ENCODE results near the gene WDR17.

GRCh38 chr4:176186067-176186466, 120.4 kb downstream of the WDR17 start:
- TF ChIP-seq POLR2A (IDR thresholded peaks at IDR 0.05; ENCODE audit: control extremely low read depth in 1 of 2, low read depth in 2 of 2, low read length in 2 of 2) (no peak), ATF2 (IDR thresholded peaks at IDR 0.05; ENCODE audit: low read length) (no peak), CREB1 (IDR thresholded peaks at IDR 0.05) (no peak), TCF12 (IDR thresholded peaks at IDR 0.05; ENCODE audit: low read depth, low read length) (no peak), BRCA1 (IDR thresholded peaks at IDR 0.05; ENCODE audit: low read depth, low read length) (no peak), CTBP2 (IDR thresholded peaks at IDR 0.05; ENCODE audit: borderline replicate concordance, insufficient read depth, insufficient read length, low read length) (no peak), CTCF (IDR thresholded peaks at IDR 0.05; ENCODE audit: control extremely low read depth in 1 of 3, insufficient read depth in 1 of 3, low read depth in 1 of 3, low read length in 3 of 3) (no peak), HDAC2 (IDR thresholded peaks at IDR 0.05; ENCODE audit: borderline replicate concordance in 1 of 2, low read depth in 2 of 2, low read length in 2 of 2) (no peak), JUN (IDR thresholded peaks at IDR 0.05; ENCODE audit: low read depth, low read length) (no peak), TAF1 (IDR thresholded peaks at IDR 0.05; ENCODE audit: low read depth, low read length) (no peak), EGR1 (IDR thresholded peaks at IDR 0.05; ENCODE audit: borderline replicate concordance, low read depth, low read length) (no peak), RFX5 (IDR thresholded peaks at IDR 0.05; ENCODE audit: borderline replicate concordance, low read depth, low read length) (no peak), RAD21 (IDR thresholded peaks at IDR 0.05 in 1 of 2, conservative IDR thresholded peaks at IDR 0.05 in 1 of 2; ENCODE audit: low read depth in 2 of 2, low read length in 2 of 2) (no peak), KDM1A (IDR thresholded peaks at IDR 0.05; ENCODE audit: borderline replicate concordance, low read length) (no peak)
